ENCODE results near the gene KBTBD12. TPM values are rescaled to one million over a fixed set of nuclear protein-coding genes. Genes with fewer than 3 reads are reported as not detected.

KBTBD12 gene, protein sequence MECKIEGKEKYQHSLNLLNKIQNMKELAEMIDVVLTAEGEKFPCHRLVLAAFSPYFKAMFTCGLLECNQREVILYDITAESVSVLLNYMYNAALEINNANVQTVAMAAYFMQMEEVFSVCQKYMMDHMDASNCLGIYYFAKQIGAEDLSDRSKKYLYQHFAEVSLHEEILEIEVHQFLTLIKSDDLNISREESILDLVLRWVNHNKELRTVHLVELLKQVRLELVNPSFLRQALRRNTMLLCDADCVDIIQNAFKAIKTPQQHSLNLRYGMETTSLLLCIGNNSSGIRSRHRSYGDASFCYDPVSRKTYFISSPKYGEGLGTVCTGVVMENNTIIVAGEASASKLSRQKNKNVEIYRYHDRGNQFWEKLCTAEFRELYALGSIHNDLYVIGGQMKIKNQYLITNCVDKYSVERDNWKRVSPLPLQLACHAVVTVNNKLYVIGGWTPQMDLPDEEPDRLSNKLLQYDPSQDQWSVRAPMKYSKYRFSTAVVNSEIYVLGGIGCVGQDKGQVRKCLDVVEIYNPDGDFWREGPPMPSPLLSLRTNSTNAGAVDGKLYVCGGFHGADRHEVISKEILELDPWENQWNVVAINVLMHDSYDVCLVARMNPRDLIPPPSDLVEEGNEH
- polyA plus RNA-seq (2012; ENCODE audit: insufficient read length, low read depth), result not detected

DNA sequence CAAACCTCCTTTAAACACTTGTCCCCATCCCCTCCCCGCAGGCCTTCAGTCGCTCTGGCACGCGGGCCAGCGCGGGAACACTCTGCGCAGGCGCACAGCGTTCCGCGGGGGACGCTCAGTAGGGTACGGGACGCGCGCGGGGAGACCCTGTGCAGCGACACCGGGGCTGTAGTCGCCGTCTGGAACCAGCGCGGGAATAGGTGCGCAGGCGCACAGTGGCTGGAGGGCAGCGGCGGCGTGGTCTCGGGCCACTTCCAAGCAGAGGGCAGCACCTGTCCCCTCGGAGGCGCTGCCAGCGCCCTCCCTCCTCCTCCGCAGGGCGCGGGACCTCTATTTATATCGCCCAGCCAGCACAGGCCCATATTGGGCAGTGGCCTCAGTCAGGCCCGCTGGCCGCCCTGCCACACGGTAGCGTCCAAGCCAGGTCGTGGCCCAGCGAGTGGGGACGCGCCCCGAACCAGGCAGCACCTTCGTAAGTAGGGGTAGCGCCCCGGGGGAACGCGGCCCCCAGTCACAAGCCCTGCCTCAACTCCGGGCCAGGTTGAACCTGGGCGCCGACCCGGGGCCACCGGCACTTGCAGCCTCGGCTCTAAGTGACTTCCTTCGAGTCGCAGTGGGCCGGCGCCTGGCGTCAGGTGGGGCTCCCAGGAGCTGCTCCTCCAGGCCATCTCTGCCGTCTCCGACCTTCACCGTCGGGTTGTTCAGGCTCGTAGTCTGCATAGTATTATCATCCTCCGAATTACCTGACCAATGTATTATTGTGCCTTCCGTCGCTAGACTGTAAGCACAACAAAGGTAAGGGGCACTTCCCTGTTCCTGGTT, at the start of gene KBTBD12:
Gene KBTBD12, plus strand, starts transcription at position 118 of the 822 bp plus-strand sequence. CDS start 7,830 bp downstream, outside the sequence.
- TF ChIP-seq FOXP2 (optimal IDR thresholded peaks at IDR 0.05; ENCODE audit: borderline replicate concordance, extremely low read depth, extremely low read length, insufficient read depth) (no peak), POLR2AphosphoS5 (IDR thresholded peaks at IDR 0.05; ENCODE audit: low read depth, low read length) (no peak), TAF1 (IDR thresholded peaks at IDR 0.05; ENCODE audit: borderline replicate concordance, insufficient read depth, low read length) (no peak), SIN3A (IDR thresholded peaks at IDR 0.05; ENCODE audit: borderline replicate concordance, insufficient read depth, low read length) (no peak)
- TF ChIP-seq, protein P1, sequence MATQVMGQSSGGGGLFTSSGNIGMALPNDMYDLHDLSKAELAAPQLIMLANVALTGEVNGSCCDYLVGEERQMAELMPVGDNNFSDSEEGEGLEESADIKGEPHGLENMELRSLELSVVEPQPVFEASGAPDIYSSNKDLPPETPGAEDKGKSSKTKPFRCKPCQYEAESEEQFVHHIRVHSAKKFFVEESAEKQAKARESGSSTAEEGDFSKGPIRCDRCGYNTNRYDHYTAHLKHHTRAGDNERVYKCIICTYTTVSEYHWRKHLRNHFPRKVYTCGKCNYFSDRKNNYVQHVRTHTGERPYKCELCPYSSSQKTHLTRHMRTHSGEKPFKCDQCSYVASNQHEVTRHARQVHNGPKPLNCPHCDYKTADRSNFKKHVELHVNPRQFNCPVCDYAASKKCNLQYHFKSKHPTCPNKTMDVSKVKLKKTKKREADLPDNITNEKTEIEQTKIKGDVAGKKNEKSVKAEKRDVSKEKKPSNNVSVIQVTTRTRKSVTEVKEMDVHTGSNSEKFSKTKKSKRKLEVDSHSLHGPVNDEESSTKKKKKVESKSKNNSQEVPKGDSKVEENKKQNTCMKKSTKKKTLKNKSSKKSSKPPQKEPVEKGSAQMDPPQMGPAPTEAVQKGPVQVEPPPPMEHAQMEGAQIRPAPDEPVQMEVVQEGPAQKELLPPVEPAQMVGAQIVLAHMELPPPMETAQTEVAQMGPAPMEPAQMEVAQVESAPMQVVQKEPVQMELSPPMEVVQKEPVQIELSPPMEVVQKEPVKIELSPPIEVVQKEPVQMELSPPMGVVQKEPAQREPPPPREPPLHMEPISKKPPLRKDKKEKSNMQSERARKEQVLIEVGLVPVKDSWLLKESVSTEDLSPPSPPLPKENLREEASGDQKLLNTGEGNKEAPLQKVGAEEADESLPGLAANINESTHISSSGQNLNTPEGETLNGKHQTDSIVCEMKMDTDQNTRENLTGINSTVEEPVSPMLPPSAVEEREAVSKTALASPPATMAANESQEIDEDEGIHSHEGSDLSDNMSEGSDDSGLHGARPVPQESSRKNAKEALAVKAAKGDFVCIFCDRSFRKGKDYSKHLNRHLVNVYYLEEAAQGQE (IDR thresholded peaks at IDR 0.05; ENCODE audit: insufficient read depth in 1 of 2, low read depth in 2 of 2, low read length in 2 of 2), result no peak

DNA sequence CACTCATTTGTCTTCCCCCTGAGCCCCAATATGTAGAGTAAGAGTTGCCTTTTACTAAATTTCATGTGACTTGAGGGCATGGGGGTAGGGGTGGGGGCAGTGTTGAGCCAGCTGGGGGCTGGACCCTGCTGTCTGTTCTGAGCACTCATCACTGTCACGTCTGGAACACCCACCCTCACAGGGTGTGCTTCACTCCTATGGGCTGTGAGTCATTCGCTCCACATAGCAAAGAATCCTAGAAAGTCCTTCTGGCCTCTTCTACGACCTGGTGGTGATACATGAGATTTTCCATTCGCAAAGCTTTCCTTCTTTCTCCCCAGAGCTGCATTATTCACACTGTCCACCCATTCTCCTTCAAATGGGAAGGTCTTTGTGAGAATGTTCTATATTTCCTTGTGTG, 49.1 kb upstream of the KBTBD12 start:
- TF ChIP-seq POLR2AphosphoS5 (IDR thresholded peaks at IDR 0.05; ENCODE audit: low read depth, low read length) (no peak), SIN3A (IDR thresholded peaks at IDR 0.05; ENCODE audit: borderline replicate concordance, insufficient read depth, low read length) (no peak), TAF1 (IDR thresholded peaks at IDR 0.05; ENCODE audit: borderline replicate concordance, insufficient read depth, low read length) (no peak)

DNA sequence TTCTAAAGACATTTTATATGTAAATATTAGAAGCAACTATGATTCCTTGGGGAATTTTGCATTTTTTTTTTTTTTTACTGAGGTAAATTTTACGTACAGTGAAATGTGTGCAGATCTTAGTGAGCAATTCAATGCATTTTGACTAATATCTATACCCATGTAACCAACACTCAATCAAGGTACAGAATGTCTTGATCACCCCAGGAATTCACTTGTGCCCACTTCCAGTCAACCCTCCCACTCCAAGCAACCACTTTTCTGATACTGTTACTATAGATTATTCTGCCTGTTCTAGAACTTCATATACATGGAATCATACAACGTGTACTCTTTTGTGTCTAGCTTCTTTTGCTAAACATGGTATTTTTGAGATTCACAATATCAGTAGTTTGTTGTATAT, 47.6 kb upstream of the KBTBD12 start:
- TF ChIP-seq FOXP2 (optimal IDR thresholded peaks at IDR 0.05; ENCODE audit: borderline replicate concordance, extremely low read depth, extremely low read length, insufficient read depth) (no peak), POLR2AphosphoS5 (IDR thresholded peaks at IDR 0.05; ENCODE audit: low read depth, low read length) (no peak), SIN3A (IDR thresholded peaks at IDR 0.05; ENCODE audit: borderline replicate concordance, insufficient read depth, low read length) (no peak), TAF1 (IDR thresholded peaks at IDR 0.05; ENCODE audit: borderline replicate concordance, insufficient read depth, low read length) (no peak)
- TF ChIP-seq, protein P1 (IDR thresholded peaks at IDR 0.05; ENCODE audit: insufficient read depth in 1 of 2, low read depth in 2 of 2, low read length in 2 of 2), result no peak

DNA sequence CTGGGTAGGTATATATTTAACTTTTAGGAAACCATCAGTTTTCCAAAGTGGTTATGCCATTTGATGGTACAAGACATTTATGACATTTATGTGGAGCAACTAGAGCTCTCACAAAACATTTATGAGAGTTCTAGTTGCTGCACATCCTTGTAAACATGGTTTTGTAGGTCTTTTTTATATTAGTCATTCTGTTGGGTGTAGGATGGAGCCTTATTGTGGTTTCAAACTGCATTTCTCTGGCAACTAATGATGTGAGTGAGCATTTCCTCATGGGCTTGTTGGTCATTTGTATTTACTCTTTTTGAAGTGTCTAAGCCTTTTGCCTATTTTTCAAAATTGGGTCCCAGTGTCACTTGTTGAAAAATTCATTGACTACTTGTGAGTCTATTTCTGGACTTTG, 47.0 kb upstream of the KBTBD12 start:
- TF ChIP-seq POLR2AphosphoS5 (IDR thresholded peaks at IDR 0.05; ENCODE audit: low read depth, low read length) (no peak), TAF1 (IDR thresholded peaks at IDR 0.05; ENCODE audit: borderline replicate concordance, insufficient read depth, low read length) (no peak), SIN3A (IDR thresholded peaks at IDR 0.05; ENCODE audit: borderline replicate concordance, insufficient read depth, low read length) (no peak), FOXP2 (optimal IDR thresholded peaks at IDR 0.05; ENCODE audit: borderline replicate concordance, extremely low read depth, extremely low read length, insufficient read depth) (no peak)

DNA sequence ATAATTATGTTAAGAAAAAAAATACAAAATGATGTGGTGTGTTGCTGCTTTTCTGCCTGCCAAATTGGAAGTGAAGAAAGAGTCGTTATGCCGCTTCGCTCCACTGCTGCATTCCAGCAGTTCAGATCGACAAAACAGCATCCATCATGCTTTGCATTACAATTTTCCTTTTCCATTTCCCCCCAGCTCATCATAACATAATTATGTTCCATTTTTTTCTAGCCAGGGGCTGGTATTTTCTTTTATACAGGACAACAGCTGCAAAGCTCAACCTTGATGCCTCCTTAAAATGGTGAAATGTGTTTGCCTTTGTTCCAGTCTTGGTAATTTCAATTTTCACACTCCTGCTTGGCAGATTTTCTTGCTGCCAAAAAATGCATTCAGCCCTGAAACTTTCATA, 44.9 kb upstream of the KBTBD12 start:
- no peak for TF ChIP-seq FOXP2 (optimal IDR thresholded peaks at IDR 0.05; ENCODE audit: borderline replicate concordance, extremely low read depth, extremely low read length, insufficient read depth)
- TF ChIP-seq POLR2AphosphoS5 (IDR thresholded peaks at IDR 0.05; ENCODE audit: low read depth, low read length), result no peak
- no peak for TF ChIP-seq TAF1 (IDR thresholded peaks at IDR 0.05; ENCODE audit: borderline replicate concordance, insufficient read depth, low read length)
- TF ChIP-seq, protein P1 (IDR thresholded peaks at IDR 0.05; ENCODE audit: insufficient read depth in 1 of 2, low read depth in 2 of 2, low read length in 2 of 2), result no peak
- no peak for TF ChIP-seq SIN3A (IDR thresholded peaks at IDR 0.05; ENCODE audit: borderline replicate concordance, insufficient read depth, low read length)

All from PFSK-1 (cell line).